Measurements from ENCODE around the gene BPIFB3. TPM values are rescaled to one million over a fixed set of nuclear protein-coding genes. Genes with fewer than 3 reads are reported as not detected.

Gene BPIFB3
- polyA plus RNA-seq, 1 donor from 2014 or later, result not detected

DNA sequence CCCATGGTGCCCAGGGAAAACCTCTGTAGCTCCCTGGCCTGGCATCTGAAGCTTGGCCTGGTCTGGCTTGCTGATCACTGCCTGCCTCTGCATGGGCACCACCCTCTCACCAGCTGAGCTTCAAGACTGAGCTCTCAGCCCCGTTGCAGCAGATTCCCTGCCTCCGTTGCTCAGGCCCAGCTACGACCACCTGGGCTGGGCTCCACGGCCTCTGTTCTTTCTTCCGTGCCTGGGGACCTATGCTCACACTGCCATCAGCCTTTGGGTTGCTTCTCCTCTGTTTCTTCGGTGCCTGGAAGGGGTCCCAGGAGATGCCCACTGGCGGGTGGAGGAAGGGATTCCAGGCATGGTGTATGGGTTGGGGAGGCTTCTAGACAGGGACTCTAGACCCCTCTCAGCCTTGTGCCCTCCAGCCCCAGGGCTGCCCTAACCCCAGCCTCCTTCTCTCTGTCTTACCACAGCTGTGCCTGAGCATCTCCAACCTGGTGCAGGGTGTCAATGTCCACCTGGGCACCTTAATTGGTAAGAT lies 37.1 kb upstream of the BPIFB3 start:
- Histone ChIP-seq H3K9me2 (ENCODE audit: insufficient read depth, low read length) (no peaks in the 10 kb centered on the region), H2AFZ (ENCODE audit: low read depth, low read length) (no peak overlapping the region), H3K9me3 (ENCODE audit: low read length) (no peaks in the 10 kb centered on the region)

DNA sequence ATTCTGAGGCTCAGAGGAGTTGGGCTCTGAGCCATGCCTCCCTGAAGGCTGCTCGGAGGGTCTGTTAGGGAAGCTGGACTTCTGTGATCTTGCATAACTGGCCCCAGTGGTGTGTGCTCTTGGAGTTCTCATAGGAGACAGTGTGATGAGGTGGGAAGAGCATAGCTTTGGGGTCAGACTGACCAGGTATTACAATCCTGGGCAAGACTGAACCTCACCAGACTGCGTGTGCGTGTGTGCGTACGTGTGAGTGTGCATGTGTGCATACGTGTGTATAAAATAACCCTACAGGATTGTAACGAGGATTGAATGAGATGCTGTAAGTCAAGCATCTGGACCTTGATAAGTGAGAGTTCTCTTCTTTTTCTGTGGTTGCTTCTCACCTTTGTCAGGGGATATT lies 36.2 kb upstream of the BPIFB3 start:
- Histone ChIP-seq H3K9me2 (ENCODE audit: insufficient read depth, low read length) (no peaks in the 10 kb centered on the region), H3K9me3 (ENCODE audit: low read length) (no peaks in the 10 kb centered on the region), H3F3A (ENCODE audit: insufficient read depth, low read length, poor library complexity, severe bottlenecking) (no peaks in the 10 kb centered on the region), H3K27me3 (ENCODE audit: insufficient read depth, low read depth, low read length) (no peaks in the 10 kb centered on the region), H3K4me2 (ENCODE audit: low read length) (no peak overlapping the region), H2AFZ (ENCODE audit: low read depth, low read length) (no peak overlapping the region), H3K79me2 (replicated peaks; ENCODE audit: insufficient read depth, low read length) (no peaks in the 10 kb centered on the region), H3K27ac (ENCODE audit: low read length) (no peak overlapping the region), H4K20me1 (ENCODE audit: insufficient read depth) (no peaks in the 10 kb centered on the region), H3K36me3 (ENCODE audit: insufficient read depth, low read length) (no peaks in the 10 kb centered on the region), H3K4me3 (ENCODE audit: low read length) (no peak overlapping the region), H3K9ac (ENCODE audit: low read length) (no peak overlapping the region)
- TF ChIP-seq, protein P1, sequence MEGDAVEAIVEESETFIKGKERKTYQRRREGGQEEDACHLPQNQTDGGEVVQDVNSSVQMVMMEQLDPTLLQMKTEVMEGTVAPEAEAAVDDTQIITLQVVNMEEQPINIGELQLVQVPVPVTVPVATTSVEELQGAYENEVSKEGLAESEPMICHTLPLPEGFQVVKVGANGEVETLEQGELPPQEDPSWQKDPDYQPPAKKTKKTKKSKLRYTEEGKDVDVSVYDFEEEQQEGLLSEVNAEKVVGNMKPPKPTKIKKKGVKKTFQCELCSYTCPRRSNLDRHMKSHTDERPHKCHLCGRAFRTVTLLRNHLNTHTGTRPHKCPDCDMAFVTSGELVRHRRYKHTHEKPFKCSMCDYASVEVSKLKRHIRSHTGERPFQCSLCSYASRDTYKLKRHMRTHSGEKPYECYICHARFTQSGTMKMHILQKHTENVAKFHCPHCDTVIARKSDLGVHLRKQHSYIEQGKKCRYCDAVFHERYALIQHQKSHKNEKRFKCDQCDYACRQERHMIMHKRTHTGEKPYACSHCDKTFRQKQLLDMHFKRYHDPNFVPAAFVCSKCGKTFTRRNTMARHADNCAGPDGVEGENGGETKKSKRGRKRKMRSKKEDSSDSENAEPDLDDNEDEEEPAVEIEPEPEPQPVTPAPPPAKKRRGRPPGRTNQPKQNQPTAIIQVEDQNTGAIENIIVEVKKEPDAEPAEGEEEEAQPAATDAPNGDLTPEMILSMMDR (IDR thresholded peaks at IDR 0.05; ENCODE audit: poor library complexity, severe bottlenecking), result no peak
- TF ChIP-seq TAF1 (IDR thresholded peaks at IDR 0.05; ENCODE audit: low read depth) (no peak), EP300 (conservative IDR thresholded peaks at IDR 0.05; ENCODE audit: poor library complexity, severe bottlenecking) (no peak), MXI1 (conservative IDR thresholded peaks at IDR 0.05; ENCODE audit: poor library complexity, severe bottlenecking) (no peak), SMC3 (conservative IDR thresholded peaks at IDR 0.05; ENCODE audit: poor library complexity) (no peak), EZH2 (IDR thresholded peaks at IDR 0.05; ENCODE audit: borderline replicate concordance, insufficient read depth, low read length, poor library complexity, severe bottlenecking) (no peak), POLR2AphosphoS5 (IDR thresholded peaks at IDR 0.05) (no peak), RAD21 (conservative IDR thresholded peaks at IDR 0.05) (no peak)
- TF ChIP-seq, protein P2, sequence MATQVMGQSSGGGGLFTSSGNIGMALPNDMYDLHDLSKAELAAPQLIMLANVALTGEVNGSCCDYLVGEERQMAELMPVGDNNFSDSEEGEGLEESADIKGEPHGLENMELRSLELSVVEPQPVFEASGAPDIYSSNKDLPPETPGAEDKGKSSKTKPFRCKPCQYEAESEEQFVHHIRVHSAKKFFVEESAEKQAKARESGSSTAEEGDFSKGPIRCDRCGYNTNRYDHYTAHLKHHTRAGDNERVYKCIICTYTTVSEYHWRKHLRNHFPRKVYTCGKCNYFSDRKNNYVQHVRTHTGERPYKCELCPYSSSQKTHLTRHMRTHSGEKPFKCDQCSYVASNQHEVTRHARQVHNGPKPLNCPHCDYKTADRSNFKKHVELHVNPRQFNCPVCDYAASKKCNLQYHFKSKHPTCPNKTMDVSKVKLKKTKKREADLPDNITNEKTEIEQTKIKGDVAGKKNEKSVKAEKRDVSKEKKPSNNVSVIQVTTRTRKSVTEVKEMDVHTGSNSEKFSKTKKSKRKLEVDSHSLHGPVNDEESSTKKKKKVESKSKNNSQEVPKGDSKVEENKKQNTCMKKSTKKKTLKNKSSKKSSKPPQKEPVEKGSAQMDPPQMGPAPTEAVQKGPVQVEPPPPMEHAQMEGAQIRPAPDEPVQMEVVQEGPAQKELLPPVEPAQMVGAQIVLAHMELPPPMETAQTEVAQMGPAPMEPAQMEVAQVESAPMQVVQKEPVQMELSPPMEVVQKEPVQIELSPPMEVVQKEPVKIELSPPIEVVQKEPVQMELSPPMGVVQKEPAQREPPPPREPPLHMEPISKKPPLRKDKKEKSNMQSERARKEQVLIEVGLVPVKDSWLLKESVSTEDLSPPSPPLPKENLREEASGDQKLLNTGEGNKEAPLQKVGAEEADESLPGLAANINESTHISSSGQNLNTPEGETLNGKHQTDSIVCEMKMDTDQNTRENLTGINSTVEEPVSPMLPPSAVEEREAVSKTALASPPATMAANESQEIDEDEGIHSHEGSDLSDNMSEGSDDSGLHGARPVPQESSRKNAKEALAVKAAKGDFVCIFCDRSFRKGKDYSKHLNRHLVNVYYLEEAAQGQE (IDR thresholded peaks at IDR 0.05; ENCODE audit: borderline replicate concordance), result no peak

More for the DNA sequence above, 37.1 kb upstream of the BPIFB3 start:
- Histone ChIP-seq H4K20me1 (ENCODE audit: insufficient read depth) (no peaks in the 10 kb centered on the region), H3K9ac (ENCODE audit: low read length) (no peak overlapping the region), H3K27ac (ENCODE audit: low read length) (no peak overlapping the region), H3K4me2 (ENCODE audit: low read length) (no peak overlapping the region), H3K27me3 (ENCODE audit: insufficient read depth, low read depth, low read length) (no peaks in the 10 kb centered on the region), H3K4me3 (ENCODE audit: low read length) (no peak overlapping the region), H3K36me3 (ENCODE audit: insufficient read depth, low read length) (no peaks in the 10 kb centered on the region), H3F3A (ENCODE audit: insufficient read depth, low read length, poor library complexity, severe bottlenecking) (no peaks in the 10 kb centered on the region), H3K79me2 (replicated peaks; ENCODE audit: insufficient read depth, low read length) (no peaks in the 10 kb centered on the region)
- TF ChIP-seq EP300 (conservative IDR thresholded peaks at IDR 0.05; ENCODE audit: poor library complexity, severe bottlenecking), result no peak
- no peak for TF ChIP-seq SMC3 (conservative IDR thresholded peaks at IDR 0.05; ENCODE audit: poor library complexity)
- no peak for TF ChIP-seq MXI1 (conservative IDR thresholded peaks at IDR 0.05; ENCODE audit: poor library complexity, severe bottlenecking)
- TF ChIP-seq TAF1 (IDR thresholded peaks at IDR 0.05; ENCODE audit: low read depth), result no peak
- TF ChIP-seq, protein P1 (IDR thresholded peaks at IDR 0.05; ENCODE audit: poor library complexity, severe bottlenecking), result no peak
- no peak for TF ChIP-seq EZH2 (IDR thresholded peaks at IDR 0.05; ENCODE audit: borderline replicate concordance, insufficient read depth, low read length, poor library complexity, severe bottlenecking)
- no peak for TF ChIP-seq RAD21 (conservative IDR thresholded peaks at IDR 0.05)
- TF ChIP-seq, protein P2 (IDR thresholded peaks at IDR 0.05; ENCODE audit: borderline replicate concordance), result no peak
- TF ChIP-seq POLR2AphosphoS5 (IDR thresholded peaks at IDR 0.05), result no peak

All from neural cell (in vitro differentiated cells).